Measurements from ENCODE around the gene ANO1. TPM values are rescaled to one million over a fixed set of nuclear protein-coding genes. Genes with fewer than 3 reads are reported as not detected.

Gene ANO1
- total RNA-seq, 1 experiment from 2014 or later: 41.7 TPM

- no peak for TF ChIP-seq ZFX (IDR thresholded peaks at IDR 0.05)
These were observed 46.3 kb downstream of the ANO1 start (continued) for GRCh38 chr11:70124321-70125000.

GRCh38 chr11:70126494-70126893, 48.4 kb downstream of the ANO1 start:
- H3K9me2 ChIP-seq (ENCODE audit: insufficient read depth): no peaks in the 10 kb centered on the region
- POLR2A ChIA-PET: no interaction called here
- H4K20me1 ChIP-seq (ENCODE audit: insufficient read depth): no peaks in the 10 kb centered on the region
- no peaks in the 10 kb centered on the region for H3K79me2 ChIP-seq (ENCODE audit: insufficient read depth, low read length)
- H3K27me3 ChIP-seq (ENCODE audit: insufficient read depth, low read length): no peaks in the 10 kb centered on the region
- no peaks in the 10 kb centered on the region for H3K9me3 ChIP-seq (ENCODE audit: control insufficient read depth in 1 of 2, insufficient read depth in 1 of 2, low read depth in 1 of 2, low read length in 2 of 2)
- H2AFZ ChIP-seq (ENCODE audit: low read depth, low read length, poor library complexity, severe bottlenecking): no peak overlapping the region
- DNase-seq (ENCODE audit: low read depth, low spot score): no peak
- intact Hi-C loops (cut with micrococcal nuclease): no loop called here
- H3K4me3 ChIP-seq (replicated peaks in 1 of 2; ENCODE audit: low read depth in 1 of 2, low read length in 2 of 2): no peak overlapping the region
- TF ChIP-seq CTCF (IDR thresholded peaks at IDR 0.05 in 2 of 3, conservative IDR thresholded peaks at IDR 0.05 in 1 of 3; ENCODE audit: borderline replicate concordance in 1 of 3, insufficient read depth in 1 of 3, low read depth in 2 of 3, low read length in 2 of 3) (no peak), EGR1 (IDR thresholded peaks at IDR 0.05; ENCODE audit: low read depth) (no peak), ELF1 (IDR thresholded peaks at IDR 0.05; ENCODE audit: borderline replicate concordance, low read depth) (no peak), SP1 (IDR thresholded peaks at IDR 0.05; ENCODE audit: low read depth) (no peak), JUND (IDR thresholded peaks at IDR 0.05) (no peak), EZH2 (IDR thresholded peaks at IDR 0.05) (no peak)
- no peaks in the 10 kb centered on the region; a peak in 1 of 4 replicates for H3K36me3 ChIP-seq (ENCODE audit: control insufficient read depth in 1 of 2, insufficient read depth in 2 of 2, low read length in 2 of 2)
- peaks cover 15 to 23% of the 10 kb centered on the region in 2 experiments for H3K4me1 ChIP-seq (ENCODE audit: control insufficient read depth in 1 of 2, insufficient read depth in 2 of 2, low read length in 2 of 2)
- BruUV-seq (replicated peaks): no TSS peak
- no peak overlapping the region for H3K27ac ChIP-seq (ENCODE audit: low read depth, low read length)
- no peak overlapping the region for H3K4me2 ChIP-seq (ENCODE audit: low read length)
- no peak overlapping the region for H3K9ac ChIP-seq (ENCODE audit: low read length)
- ATAC-seq: no peak
- RAD21 ChIA-PET (ENCODE audit: low non-redundant PET in 1 of 2, low total read pairs in 2 of 2, uncharacterized antibody in 2 of 2, unreplicated experiment in 2 of 2): no interaction called here
- CTCF ChIA-PET: no interaction called here

Data from HCT116 (cell line).